ENCODE data around the gene TGFBI.

TGFBI gene

GRCh38 chr5:136028782-136029742 is at the start of gene TGFBI:
Gene TGFBI (plus strand): TSS chr5:136028988. CDS start chr5:136029056, 68 bp downstream.
- peaks cover 18% of the 10 kb centered on the region for H3K27me3 Mint-ChIP-seq
- H3K36me3 Mint-ChIP-seq: no peaks in the 10 kb centered on the region
- no peak within 1 kb of the TSS for H3K27ac Mint-ChIP-seq
- H3K4me3 Mint-ChIP-seq: no peak within 1 kb of the TSS
- no peaks in the 10 kb centered on the region for H3K4me1 Mint-ChIP-seq (ENCODE audit: low read depth)
- no peaks in the 10 kb centered on the region for H3K9me3 Mint-ChIP-seq (ENCODE audit: low read depth)

DNA sequence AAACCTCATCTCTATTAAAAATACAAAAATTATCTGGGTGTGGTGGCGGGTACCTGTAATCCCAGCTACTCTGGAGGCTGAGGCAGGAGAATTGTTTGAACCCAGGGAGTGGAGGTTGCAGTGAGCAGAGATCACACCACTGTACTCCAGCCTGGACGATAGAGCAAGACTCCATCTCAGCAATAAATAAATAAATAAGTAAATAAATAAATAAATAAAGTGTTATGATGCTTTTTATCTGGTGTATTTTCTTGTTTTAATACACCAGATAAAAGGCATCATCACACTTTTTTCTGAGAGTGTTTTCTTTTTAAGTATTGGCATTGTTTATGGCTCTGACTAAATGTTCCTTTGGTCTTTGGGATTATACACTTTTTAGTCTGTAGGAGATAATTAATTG is 49.8 kb upstream of the TGFBI start:
- no peaks in the 10 kb centered on the region for H3K4me1 Mint-ChIP-seq (ENCODE audit: low read depth)
- no peaks in the 10 kb centered on the region for H3K36me3 Mint-ChIP-seq
- no peak overlapping the region for H3K4me3 Mint-ChIP-seq
- no peaks in the 10 kb centered on the region for H3K9me3 Mint-ChIP-seq (ENCODE audit: low read depth)
- H3K27me3 Mint-ChIP-seq: peaks cover 20% of the 10 kb centered on the region
- H3K27ac Mint-ChIP-seq: no peak overlapping the region

DNA sequence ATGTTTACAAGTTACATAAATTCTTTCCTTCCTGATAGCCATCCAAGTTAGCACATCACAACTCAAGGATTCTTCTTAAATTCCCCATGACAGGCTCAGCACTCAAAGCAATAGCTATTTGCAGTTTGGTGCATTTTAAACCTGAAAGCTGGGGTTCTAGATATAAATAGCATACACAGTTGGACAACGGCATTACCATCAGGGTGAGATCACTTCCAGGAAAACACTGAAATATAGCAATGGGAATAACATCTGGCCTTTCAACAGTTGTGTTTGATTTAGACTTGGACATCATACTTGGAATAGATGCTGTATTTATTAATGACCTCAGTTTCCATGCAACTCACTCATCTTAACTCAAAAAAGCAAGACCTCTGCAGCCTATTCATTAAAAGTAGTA is 49.3 kb upstream of the TGFBI start:
- Mint-ChIP-seq H3K27me3 (peaks cover 20% of the 10 kb centered on the region), H3K4me3 (no peak overlapping the region), H3K27ac (no peak overlapping the region), H3K9me3 (ENCODE audit: low read depth) (no peaks in the 10 kb centered on the region), H3K36me3 (no peaks in the 10 kb centered on the region), H3K4me1 (ENCODE audit: low read depth) (no peaks in the 10 kb centered on the region)

GRCh38 chr5:135980620-135981019 is 48.2 kb upstream of the TGFBI start:
- Mint-ChIP-seq H3K27ac (no peak overlapping the region), H3K9me3 (ENCODE audit: low read depth) (no peaks in the 10 kb centered on the region), H3K36me3 (no peaks in the 10 kb centered on the region), H3K27me3 (peaks cover 14% of the 10 kb centered on the region), H3K4me1 (ENCODE audit: low read depth) (no peaks in the 10 kb centered on the region), H3K4me3 (no peak overlapping the region)

DNA sequence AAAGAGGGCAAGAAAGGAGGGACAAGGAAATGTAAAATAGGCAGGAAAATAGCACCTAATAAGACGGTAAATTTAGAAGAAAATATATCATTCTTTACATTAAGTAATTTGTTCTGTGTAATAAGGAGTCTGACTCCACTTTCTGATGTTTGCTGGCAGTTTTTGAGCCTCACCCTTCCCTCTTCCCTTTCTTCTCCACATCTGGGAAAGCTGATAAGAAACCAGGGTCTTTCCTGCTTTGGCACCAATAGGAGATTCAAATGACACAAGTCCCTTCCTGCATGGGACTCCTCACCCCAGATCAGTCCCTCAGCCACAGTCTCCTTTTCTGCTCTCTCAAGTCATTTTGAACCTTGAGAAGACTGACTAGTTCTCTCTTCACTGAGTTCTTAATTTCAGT is 42.8 kb upstream of the TGFBI start:
- H3K9me3 Mint-ChIP-seq (ENCODE audit: low read depth): no peaks in the 10 kb centered on the region
- H3K36me3 Mint-ChIP-seq: no peaks in the 10 kb centered on the region
- H3K4me3 Mint-ChIP-seq: no peak overlapping the region
- H3K27me3 Mint-ChIP-seq: peaks cover 10% of the 10 kb centered on the region
- H3K4me1 Mint-ChIP-seq (ENCODE audit: low read depth): no peaks in the 10 kb centered on the region
- no peak overlapping the region for H3K27ac Mint-ChIP-seq

- Mint-ChIP-seq H3K27me3 (peaks cover 10% of the 10 kb centered on the region), H3K4me1 (ENCODE audit: low read depth) (no peaks in the 10 kb centered on the region), H3K9me3 (ENCODE audit: low read depth) (no peaks in the 10 kb centered on the region), H3K36me3 (no peaks in the 10 kb centered on the region), H3K27ac (no peak overlapping the region), H3K4me3 (no peak overlapping the region)
These were observed 42.4 kb upstream of the TGFBI start for GRCh38 chr5:135986401-135986800.

DNA sequence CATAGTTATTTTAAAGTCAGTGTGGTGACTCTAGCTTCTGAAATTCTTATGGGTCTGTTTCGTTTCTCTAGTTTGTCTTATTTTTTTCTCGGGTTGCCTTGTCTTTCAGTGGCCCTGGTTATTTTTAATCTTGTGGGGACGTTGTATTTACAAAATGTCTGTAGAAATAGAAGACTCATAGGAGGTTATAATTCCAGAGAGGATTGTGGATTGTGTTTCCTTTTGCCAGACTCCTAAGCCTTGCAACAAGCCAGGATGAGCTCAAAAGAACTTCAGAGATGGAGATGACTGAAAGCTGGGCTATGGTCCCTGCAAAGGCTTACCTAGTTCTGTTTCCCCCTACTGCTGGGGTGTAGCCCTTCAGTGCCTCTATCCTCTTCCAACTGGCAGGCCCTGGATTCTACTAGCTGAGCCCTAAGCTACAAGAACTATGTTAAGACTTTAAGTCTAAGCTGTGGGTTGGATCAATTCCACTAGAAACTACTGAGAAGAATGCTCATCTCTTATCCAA is 41.8 kb upstream of the TGFBI start:
- Mint-ChIP-seq H3K4me3 (no peak overlapping the region), H3K27me3 (peaks cover 10% of the 10 kb centered on the region), H3K27ac (no peak overlapping the region)

DNA sequence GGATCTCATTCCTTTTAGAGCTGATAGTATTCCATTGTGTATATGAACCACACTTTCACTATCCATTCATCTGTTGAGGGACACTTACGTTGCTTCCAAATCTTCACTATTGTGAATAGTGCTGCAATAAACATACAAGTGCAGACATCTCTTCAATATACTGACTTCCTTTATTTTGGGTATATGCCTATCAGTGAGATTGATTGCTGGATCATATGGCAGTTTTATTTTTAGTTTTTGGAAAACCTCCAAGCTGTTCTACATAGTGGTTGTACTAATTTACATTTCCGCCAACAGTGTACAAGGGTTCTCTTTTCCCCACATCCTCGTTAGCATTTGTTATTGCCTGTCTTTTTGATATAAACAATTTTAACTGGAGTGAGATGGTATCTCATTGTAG is 40.2 kb upstream of the TGFBI start:
- no peaks in the 10 kb centered on the region for H3K4me1 Mint-ChIP-seq (ENCODE audit: low read depth)
- no peaks in the 10 kb centered on the region for H3K36me3 Mint-ChIP-seq
- peaks cover 10% of the 10 kb centered on the region for H3K27me3 Mint-ChIP-seq
- no peaks in the 10 kb centered on the region for H3K9me3 Mint-ChIP-seq (ENCODE audit: low read depth)
- H3K27ac Mint-ChIP-seq: no peak overlapping the region
- no peak overlapping the region for H3K4me3 Mint-ChIP-seq

More for the DNA sequence above, 41.8 kb upstream of the TGFBI start:
- Mint-ChIP-seq H3K9me3 (ENCODE audit: low read depth) (no peaks in the 10 kb centered on the region), H3K4me1 (ENCODE audit: low read depth) (no peaks in the 10 kb centered on the region), H3K36me3 (no peaks in the 10 kb centered on the region)

GRCh38 chr5:135989686-135990085 is 39.1 kb upstream of the TGFBI start:
- Mint-ChIP-seq H3K9me3 (ENCODE audit: low read depth) (no peaks in the 10 kb centered on the region), H3K4me1 (ENCODE audit: low read depth) (no peaks in the 10 kb centered on the region)

DNA sequence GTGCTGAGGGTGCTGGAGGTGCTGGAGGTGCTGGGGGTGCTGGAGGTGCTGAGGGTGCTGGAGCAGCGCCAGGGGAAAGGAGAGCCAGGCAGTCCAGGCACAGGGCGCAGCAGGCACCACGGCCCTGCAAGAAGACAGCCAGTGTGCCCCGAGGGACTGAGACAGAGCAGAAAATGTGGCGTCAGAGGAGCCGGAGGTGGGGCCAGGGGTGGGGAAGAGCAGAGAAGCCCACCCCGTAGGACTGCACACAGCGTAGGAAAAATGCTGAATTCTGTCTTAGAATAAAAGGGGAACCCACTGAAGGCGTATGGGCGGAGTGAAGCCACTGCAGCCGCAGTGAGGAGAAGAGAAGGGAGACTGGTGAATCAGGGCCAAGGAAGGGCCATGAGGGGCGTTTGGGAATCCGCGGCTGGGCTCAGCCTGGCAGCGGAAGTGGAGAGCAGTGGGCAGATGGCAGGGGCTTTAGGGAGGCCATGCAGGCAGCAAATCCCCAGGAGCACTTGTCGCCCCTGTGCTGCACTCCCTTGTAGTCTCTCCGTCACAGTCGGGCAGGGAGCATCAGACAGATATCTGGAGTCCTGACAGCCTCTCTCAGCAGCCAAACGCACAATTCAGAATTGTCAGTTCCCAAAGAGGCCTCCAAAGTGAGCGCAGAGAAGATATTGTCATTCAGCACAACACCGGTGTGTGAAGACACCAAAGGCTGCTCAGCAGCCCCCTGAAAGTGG is 38.1 kb upstream of the TGFBI start:
- no peaks in the 10 kb centered on the region for H3K36me3 Mint-ChIP-seq
- peaks cover 13% of the 10 kb centered on the region for H3K27me3 Mint-ChIP-seq
- H3K4me3 Mint-ChIP-seq: no peak overlapping the region
- no peak overlapping the region for H3K27ac Mint-ChIP-seq
- H3K9me3 Mint-ChIP-seq (ENCODE audit: low read depth): no peaks in the 10 kb centered on the region
- H3K4me1 Mint-ChIP-seq (ENCODE audit: low read depth): no peaks in the 10 kb centered on the region

More at GRCh38 chr5:135989686-135990085, 39.1 kb upstream of the TGFBI start:
- Mint-ChIP-seq H3K27ac (no peak overlapping the region), H3K27me3 (peaks cover 11% of the 10 kb centered on the region), H3K36me3 (no peaks in the 10 kb centered on the region), H3K4me3 (no peak overlapping the region)

- H3K4me3 Mint-ChIP-seq: no peak overlapping the region
- no peak overlapping the region for H3K27ac Mint-ChIP-seq
- H3K36me3 Mint-ChIP-seq: no peaks in the 10 kb centered on the region
- H3K4me1 Mint-ChIP-seq (ENCODE audit: low read depth): no peaks in the 10 kb centered on the region
- H3K9me3 Mint-ChIP-seq (ENCODE audit: low read depth): no peaks in the 10 kb centered on the region
- H3K27me3 Mint-ChIP-seq: peaks cover 11% of the 10 kb centered on the region
These were observed 37.4 kb upstream of the TGFBI start for GRCh38 chr5:135991429-135991828.

- H3K4me3 Mint-ChIP-seq: no peak overlapping the region
- peaks cover 9% of the 10 kb centered on the region for H3K27me3 Mint-ChIP-seq
- no peaks in the 10 kb centered on the region for H3K4me1 Mint-ChIP-seq (ENCODE audit: low read depth)
- H3K9me3 Mint-ChIP-seq (ENCODE audit: low read depth): no peaks in the 10 kb centered on the region
- no peaks in the 10 kb centered on the region for H3K36me3 Mint-ChIP-seq
- H3K27ac Mint-ChIP-seq: no peak overlapping the region
These were observed 35.4 kb upstream of the TGFBI start for GRCh38 chr5:135993335-135993879.

DNA sequence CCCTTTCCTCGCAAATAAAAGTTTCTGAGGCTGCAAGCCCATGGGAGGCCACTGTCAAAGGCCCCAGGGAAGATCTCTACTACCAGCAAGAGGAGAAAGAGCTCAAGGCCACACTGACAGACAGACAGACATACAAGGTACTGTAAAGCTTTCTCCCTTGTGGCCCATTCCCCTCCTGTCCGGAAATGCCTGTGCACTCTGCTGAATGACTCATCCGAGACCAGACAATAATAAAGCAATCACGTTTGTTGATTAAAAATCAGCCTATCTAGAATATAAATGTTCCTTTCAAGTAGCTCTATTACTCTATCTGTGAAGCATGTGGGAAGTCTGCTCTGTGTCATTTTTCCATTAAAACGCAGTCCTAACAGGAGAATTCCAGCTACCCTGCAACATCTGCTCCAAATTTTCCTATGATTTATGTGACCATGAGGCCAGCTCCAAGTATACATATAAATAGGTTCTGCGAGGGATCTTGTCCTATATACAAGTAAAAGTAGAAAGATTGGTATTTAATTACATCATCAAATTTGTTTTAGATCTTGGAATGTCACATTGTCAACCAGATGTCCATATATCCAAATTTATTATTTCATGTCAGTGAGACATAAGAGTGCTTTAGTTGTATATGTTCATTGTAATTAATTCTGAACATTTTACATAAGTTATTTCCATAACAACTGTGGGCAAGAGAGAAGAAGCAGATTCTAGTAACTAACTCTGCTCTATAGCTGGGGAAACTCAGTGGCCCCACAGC is 34.7 kb upstream of the TGFBI start:
- H3K36me3 Mint-ChIP-seq: no peaks in the 10 kb centered on the region
- no peaks in the 10 kb centered on the region for H3K9me3 Mint-ChIP-seq (ENCODE audit: low read depth)
- peaks cover 8% of the 10 kb centered on the region for H3K27me3 Mint-ChIP-seq
- no peaks in the 10 kb centered on the region for H3K4me1 Mint-ChIP-seq (ENCODE audit: low read depth)
- H3K27ac Mint-ChIP-seq: no peak overlapping the region
- H3K4me3 Mint-ChIP-seq: no peak overlapping the region

DNA sequence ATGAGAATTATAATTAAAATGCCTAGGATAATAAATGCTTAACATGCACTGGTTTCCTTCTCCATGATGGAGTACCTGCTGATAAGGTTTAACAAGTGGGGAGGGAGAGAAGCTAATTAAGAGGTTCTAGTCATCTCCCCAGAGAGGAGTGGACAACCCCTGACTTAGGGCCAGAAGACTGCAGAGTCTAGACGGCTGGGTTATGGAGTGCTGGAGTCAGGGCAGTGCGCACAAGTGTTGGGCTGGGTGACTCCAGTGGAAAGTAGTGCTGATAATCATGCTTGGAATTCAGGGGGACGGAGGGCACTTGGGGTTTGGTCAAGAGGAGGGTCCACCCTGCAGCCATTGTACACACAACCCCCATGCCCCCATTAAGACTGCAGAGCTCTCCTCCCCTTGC is 32.8 kb upstream of the TGFBI start:
- H3K9me3 Mint-ChIP-seq (ENCODE audit: low read depth): no peaks in the 10 kb centered on the region

More for the DNA sequence above, 32.8 kb upstream of the TGFBI start:
- Mint-ChIP-seq H3K36me3 (no peaks in the 10 kb centered on the region), H3K27ac (no peak overlapping the region), H3K27me3 (peaks cover 5% of the 10 kb centered on the region), H3K4me1 (ENCODE audit: low read depth) (no peaks in the 10 kb centered on the region), H3K4me3 (no peak overlapping the region)

Data from activated naive CD8-positive, alpha-beta T cell (primary cell).